ENCODE data around the gene NDRG3. TPM values are rescaled to one million over a fixed set of nuclear protein-coding genes. Genes with fewer than 3 reads are reported as not detected.
"Not testable (repeated sequence)": the region's sequence is repeated elsewhere in the genome, so short reads cannot be mapped to it uniquely, and the experiment has no call there.

The NDRG3 gene
- total RNA-seq, 1 donor from 2014 or later: 33.1 TPM

DNA sequence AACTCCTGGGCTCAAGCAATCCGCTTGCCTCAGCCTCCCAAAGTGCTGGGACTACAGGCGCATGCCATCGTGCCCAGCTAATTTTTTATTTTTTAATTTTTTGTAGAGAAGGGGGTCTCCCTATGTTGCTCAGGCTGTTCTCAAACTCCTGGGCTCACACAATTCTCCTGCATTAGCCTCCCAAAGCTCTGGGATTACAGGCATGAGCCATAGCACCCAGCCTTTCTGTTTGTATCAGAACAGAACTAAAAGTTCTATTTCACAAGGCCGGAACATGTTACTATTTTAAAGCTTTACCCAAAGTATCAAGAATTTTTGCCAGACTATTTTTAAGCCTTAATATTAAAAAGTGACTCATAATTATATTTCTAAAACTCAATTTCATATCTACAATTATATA lies 42.4 kb downstream of the NDRG3 start:
- DNase-seq (ENCODE audit: low read depth) (no peak), FAIRE-seq (no peak)
- no peaks in the 10 kb centered on the region for H3K4me1 Mint-ChIP-seq (ENCODE audit: low read depth, unreplicated experiment)
- Histone ChIP-seq H2AFZ (ENCODE audit: low read depth, low read length) (no peak overlapping the region), H3K27ac (ENCODE audit: low read depth, low read length) (no peak overlapping the region), H3K36me3 (ENCODE audit: insufficient read depth, low read length) (no peaks in the 10 kb centered on the region), H3K27me3 (ENCODE audit: insufficient read depth, low read length) (no peaks in the 10 kb centered on the region), H3K9me3 (ENCODE audit: insufficient read depth, low read depth, low read length) (no peaks in the 10 kb centered on the region), H3K4me3 (ENCODE audit: insufficient read depth, low read depth, low read length) (no peak overlapping the region), H3K79me2 (ENCODE audit: insufficient read depth, low read length) (no peaks in the 10 kb centered on the region), H4K20me1 (ENCODE audit: insufficient read depth, low read length) (peaks cover 5% of the 10 kb centered on the region), H3K9ac (ENCODE audit: low read length) (no peak overlapping the region), H3K4me2 (ENCODE audit: low read length) (no peak overlapping the region), H3K4me1 (ENCODE audit: insufficient read depth, low read length) (no peaks in the 10 kb centered on the region)
- peaks cover 2% of the 10 kb centered on the region for H3K36me3 Mint-ChIP-seq (ENCODE audit: low read depth, unreplicated experiment)
- TF ChIP-seq EZH2 (IDR thresholded peaks at IDR 0.05; ENCODE audit: insufficient read depth, low read length): no peak
- TF ChIP-seq, protein P1, sequence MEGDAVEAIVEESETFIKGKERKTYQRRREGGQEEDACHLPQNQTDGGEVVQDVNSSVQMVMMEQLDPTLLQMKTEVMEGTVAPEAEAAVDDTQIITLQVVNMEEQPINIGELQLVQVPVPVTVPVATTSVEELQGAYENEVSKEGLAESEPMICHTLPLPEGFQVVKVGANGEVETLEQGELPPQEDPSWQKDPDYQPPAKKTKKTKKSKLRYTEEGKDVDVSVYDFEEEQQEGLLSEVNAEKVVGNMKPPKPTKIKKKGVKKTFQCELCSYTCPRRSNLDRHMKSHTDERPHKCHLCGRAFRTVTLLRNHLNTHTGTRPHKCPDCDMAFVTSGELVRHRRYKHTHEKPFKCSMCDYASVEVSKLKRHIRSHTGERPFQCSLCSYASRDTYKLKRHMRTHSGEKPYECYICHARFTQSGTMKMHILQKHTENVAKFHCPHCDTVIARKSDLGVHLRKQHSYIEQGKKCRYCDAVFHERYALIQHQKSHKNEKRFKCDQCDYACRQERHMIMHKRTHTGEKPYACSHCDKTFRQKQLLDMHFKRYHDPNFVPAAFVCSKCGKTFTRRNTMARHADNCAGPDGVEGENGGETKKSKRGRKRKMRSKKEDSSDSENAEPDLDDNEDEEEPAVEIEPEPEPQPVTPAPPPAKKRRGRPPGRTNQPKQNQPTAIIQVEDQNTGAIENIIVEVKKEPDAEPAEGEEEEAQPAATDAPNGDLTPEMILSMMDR (IDR thresholded peaks at IDR 0.05; ENCODE audit: insufficient read depth, low read depth, low read length): no peak
- H3K4me3 Mint-ChIP-seq (ENCODE audit: unreplicated experiment): no peak overlapping the region
- no peaks in the 10 kb centered on the region for H3K9me3 Mint-ChIP-seq (ENCODE audit: unreplicated experiment)
- H3K27me3 Mint-ChIP-seq (ENCODE audit: low read depth, unreplicated experiment): no peaks in the 10 kb centered on the region
- H3K27ac Mint-ChIP-seq (ENCODE audit: unreplicated experiment): no peak overlapping the region

GRCh38 chr20:36700438-36700837 lies 45.5 kb downstream of the NDRG3 start:
- no peaks in the 10 kb centered on the region for H3K9me3 ChIP-seq (ENCODE audit: insufficient read depth, low read depth, low read length)
- no peaks in the 10 kb centered on the region for H3K79me2 ChIP-seq (ENCODE audit: insufficient read depth, low read length)
- H3K36me3 ChIP-seq (ENCODE audit: insufficient read depth, low read length): no peaks in the 10 kb centered on the region
- DNase-seq (ENCODE audit: low read depth): no peak
- no peak overlapping the region for H3K9ac ChIP-seq (ENCODE audit: low read length)
- FAIRE-seq: no peak
- no peaks in the 10 kb centered on the region for H3K27me3 ChIP-seq (ENCODE audit: insufficient read depth, low read length)
- no peaks in the 10 kb centered on the region for H3K27me3 Mint-ChIP-seq (ENCODE audit: low read depth, unreplicated experiment)
- H3K4me1 ChIP-seq (ENCODE audit: insufficient read depth, low read length): no peaks in the 10 kb centered on the region
- H3K4me2 ChIP-seq (ENCODE audit: low read length): no peak overlapping the region
- no peak overlapping the region for H3K27ac ChIP-seq (ENCODE audit: low read depth, low read length)
- H3K4me3 ChIP-seq (ENCODE audit: insufficient read depth, low read depth, low read length): no peak overlapping the region
- no peak overlapping the region for H3K4me3 Mint-ChIP-seq (ENCODE audit: unreplicated experiment)
- H4K20me1 ChIP-seq (ENCODE audit: insufficient read depth, low read length): no peaks in the 10 kb centered on the region
- H3K9me3 Mint-ChIP-seq (ENCODE audit: unreplicated experiment): peaks cover 3% of the 10 kb centered on the region
- H3K36me3 Mint-ChIP-seq (ENCODE audit: low read depth, unreplicated experiment): peaks cover 4% of the 10 kb centered on the region
- TF ChIP-seq, protein P1 (IDR thresholded peaks at IDR 0.05; ENCODE audit: insufficient read depth, low read depth, low read length): no peak
- TF ChIP-seq EZH2 (IDR thresholded peaks at IDR 0.05; ENCODE audit: insufficient read depth, low read length): no peak
- no peaks in the 10 kb centered on the region for H3K4me1 Mint-ChIP-seq (ENCODE audit: low read depth, unreplicated experiment)
- no peak overlapping the region for H2AFZ ChIP-seq (ENCODE audit: low read depth, low read length)
- H3K27ac Mint-ChIP-seq (ENCODE audit: unreplicated experiment): no peak overlapping the region

GRCh38 chr20:36695467-36695866 lies 50.4 kb downstream of the NDRG3 start:
- not testable (repeated sequence) for H3K27me3 Mint-ChIP-seq (ENCODE audit: low read depth, unreplicated experiment); H3K4me3 Mint-ChIP-seq (ENCODE audit: unreplicated experiment); H3K27ac Mint-ChIP-seq (ENCODE audit: unreplicated experiment); H3K4me1 Mint-ChIP-seq (ENCODE audit: low read depth, unreplicated experiment); H3K79me2 ChIP-seq (ENCODE audit: insufficient read depth, low read length); H3K27ac ChIP-seq (ENCODE audit: low read depth, low read length); H3K36me3 ChIP-seq (ENCODE audit: insufficient read depth, low read length); H3K9ac ChIP-seq (ENCODE audit: low read length); H4K20me1 ChIP-seq (ENCODE audit: insufficient read depth, low read length); H3K27me3 ChIP-seq (ENCODE audit: insufficient read depth, low read length); H3K4me1 ChIP-seq (ENCODE audit: insufficient read depth, low read length); FAIRE-seq; H3K4me3 ChIP-seq (ENCODE audit: insufficient read depth, low read depth, low read length); DNase-seq (ENCODE audit: low read depth); H3K9me3 Mint-ChIP-seq (ENCODE audit: unreplicated experiment); H3K9me3 ChIP-seq (ENCODE audit: insufficient read depth, low read depth, low read length); H3K36me3 Mint-ChIP-seq (ENCODE audit: low read depth, unreplicated experiment); H3K4me2 ChIP-seq (ENCODE audit: low read length); H2AFZ ChIP-seq (ENCODE audit: low read depth, low read length)

Measured in astrocyte (in vitro differentiated cells and primary cell).